HG03095 (cell line): ENCODE results near the gene CHST7.

ENCODE experiments used
- ATAC-seq: cut with Tn5 transposase; IDR thresholded peaks from one replicate; pipeline ENCODE4 v1.9.1; 2021; ENCODE audit warnings: moderate library complexity; ENCODE audit not compliant: unreplicated experiment

The CHST7 gene

GRCh38 chrX:46572340-46572936 is 1.1 kb upstream of the CHST7 start:
- ATAC-seq, result peak; percentile 45

GRCh38 chrX:46573892-46574773 is 568 bp downstream of the CHST7 start:
- peak; percentile 31 for ATAC-seq

- ATAC-seq, result no peak
These were observed 1.3 kb downstream of the CHST7 start for GRCh38 chrX:46574774-46575381.

- ATAC-seq, result no peak
These were observed 2.0 kb downstream of the CHST7 start for GRCh38 chrX:46575586-46575985.

GRCh38 chrX:46575991-46576392 is 2.4 kb downstream of the CHST7 start:
- ATAC-seq, result no peak

- ATAC-seq, result no peak
These were observed 2.9 kb downstream of the CHST7 start for GRCh38 chrX:46576458-46576857.

- no peak for ATAC-seq
These were observed 3.8 kb downstream of the CHST7 start for GRCh38 chrX:46577221-46578005.

- ATAC-seq, result no peak
These were observed 5.7 kb downstream of the CHST7 start for GRCh38 chrX:46579250-46579649.

GRCh38 chrX:46580613-46581012 is 7.0 kb downstream of the CHST7 start:
- ATAC-seq, result no peak

- ATAC-seq, result no peak
These were observed 8.8 kb downstream of the CHST7 start for GRCh38 chrX:46582325-46582724.

- ATAC-seq, result no peak
These were observed 9.4 kb downstream of the CHST7 start for GRCh38 chrX:46582966-46583365.

GRCh38 chrX:46584736-46585135 is 11.2 kb downstream of the CHST7 start:
- no peak for ATAC-seq

GRCh38 chrX:46587158-46587557 is 13.6 kb downstream of the CHST7 start:
- ATAC-seq, result peak; percentile 74

- ATAC-seq, result no peak
These were observed 14.2 kb downstream of the CHST7 start for GRCh38 chrX:46587753-46588171.

- ATAC-seq, result no peak
These were observed 14.7 kb downstream of the CHST7 start for GRCh38 chrX:46588263-46588662.

- no peak for ATAC-seq
These were observed 16.6 kb downstream of the CHST7 start for GRCh38 chrX:46589977-46590723.

- no peak for ATAC-seq
These were observed 21.5 kb downstream of the CHST7 start for GRCh38 chrX:46595084-46595483.

- no peak for ATAC-seq
These were observed 23.6 kb downstream of the CHST7 start for GRCh38 chrX:46597208-46597607.

- ATAC-seq, result no peak
These were observed 24.2 kb downstream of the CHST7 start for GRCh38 chrX:46597771-46598170.

GRCh38 chrX:46599051-46599560 is 25.5 kb downstream of the CHST7 start:
- no peak for ATAC-seq
